SH-SY5Y (cell line): ENCODE measurements around the gene SNX4.

Experiments used
- GATA2 ChIP-seq: IDR thresholded peaks from 2 replicates; pipeline ENCODE4 v1.6.1; 2011; ENCODE audit warnings: mild to moderate bottlenecking, low read depth, low read length
- GATA3 ChIP-seq: IDR thresholded peaks from 2 replicates; pipeline ENCODE4 v1.6.1; 2011; ENCODE audit warnings: low read depth, mild to moderate bottlenecking, low read length, moderate library complexity

GRCh38 chr3:125433091-125433534, 86.9 kb downstream of the SNX4 start:
- TF ChIP-seq GATA2 (no peak), GATA3 (no peak)
